HL-60 (cell line): ENCODE data around the gene LRCH2.

Experiments used
- GABPA ChIP-seq: IDR thresholded peaks from 2 replicates; pipeline ENCODE4 v1.6.1; 2012; ENCODE audit warnings: low read depth
- POLR2AphosphoS5 ChIP-seq: IDR thresholded peaks from 2 replicates; pipeline ENCODE4 v1.6.1; 2012; ENCODE audit warnings: low read depth
- SPI1 ChIP-seq: IDR thresholded peaks from 2 replicates; pipeline ENCODE4 v1.6.1; 2012; ENCODE audit warnings: low read depth, mild to moderate bottlenecking, borderline replicate concordance
- TF ChIP-seq, protein P1 (sequence below): IDR thresholded peaks from one replicate; pipeline ENCODE4 v1.5.1; 2011; ENCODE audit warnings: low read length, control low read depth, inconsistent platforms; ENCODE audit not compliant: insufficient read depth

DNA sequence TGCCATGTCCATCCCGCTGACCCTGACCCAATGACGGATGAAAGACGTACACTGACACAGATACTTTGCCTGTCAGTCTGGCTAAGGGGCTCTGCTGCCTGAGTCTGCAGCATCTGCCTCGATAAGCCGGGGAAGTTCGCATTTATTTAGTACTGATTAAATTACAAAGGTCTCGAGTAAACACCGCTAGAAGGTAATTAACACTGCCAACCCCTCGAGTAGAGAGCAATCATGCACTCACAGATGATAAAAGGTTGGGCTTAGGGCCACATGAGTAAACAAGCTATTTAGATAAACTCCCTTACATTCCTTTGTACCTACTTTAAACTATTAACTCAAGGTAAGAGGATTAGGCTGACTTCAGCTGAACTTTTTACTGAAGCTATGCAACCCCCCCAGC is 60.7 kb downstream of the LRCH2 start:
- TF ChIP-seq, protein P1, sequence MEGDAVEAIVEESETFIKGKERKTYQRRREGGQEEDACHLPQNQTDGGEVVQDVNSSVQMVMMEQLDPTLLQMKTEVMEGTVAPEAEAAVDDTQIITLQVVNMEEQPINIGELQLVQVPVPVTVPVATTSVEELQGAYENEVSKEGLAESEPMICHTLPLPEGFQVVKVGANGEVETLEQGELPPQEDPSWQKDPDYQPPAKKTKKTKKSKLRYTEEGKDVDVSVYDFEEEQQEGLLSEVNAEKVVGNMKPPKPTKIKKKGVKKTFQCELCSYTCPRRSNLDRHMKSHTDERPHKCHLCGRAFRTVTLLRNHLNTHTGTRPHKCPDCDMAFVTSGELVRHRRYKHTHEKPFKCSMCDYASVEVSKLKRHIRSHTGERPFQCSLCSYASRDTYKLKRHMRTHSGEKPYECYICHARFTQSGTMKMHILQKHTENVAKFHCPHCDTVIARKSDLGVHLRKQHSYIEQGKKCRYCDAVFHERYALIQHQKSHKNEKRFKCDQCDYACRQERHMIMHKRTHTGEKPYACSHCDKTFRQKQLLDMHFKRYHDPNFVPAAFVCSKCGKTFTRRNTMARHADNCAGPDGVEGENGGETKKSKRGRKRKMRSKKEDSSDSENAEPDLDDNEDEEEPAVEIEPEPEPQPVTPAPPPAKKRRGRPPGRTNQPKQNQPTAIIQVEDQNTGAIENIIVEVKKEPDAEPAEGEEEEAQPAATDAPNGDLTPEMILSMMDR: no peak
- TF ChIP-seq POLR2AphosphoS5: no peak
- TF ChIP-seq SPI1: no peak
- no peak for TF ChIP-seq GABPA
